HepG2 (cell line): Measurements from ENCODE around the gene INO80. TPM values are rescaled to one million over a fixed set of nuclear protein-coding genes. Genes with fewer than 3 reads are reported as not detected.

Experiments
- MEF2D ChIP-seq: sonication (generic); formaldehyde crosslinking; IDR thresholded peaks from 2 replicates; pipeline ENCODE4 v1.5.1; 2020; ENCODE audit warnings: mild to moderate bottlenecking, missing genetic modification reagents
- POLR2AphosphoS2 ChIP-seq: IDR thresholded peaks from 2 replicates; pipeline ENCODE4 v1.6.1; 2011; ENCODE audit warnings: low read depth, low read length, improper control_type of control experiment
- SP4 ChIP-seq: sonication (generic); formaldehyde crosslinking; IDR thresholded peaks from 2 replicates; pipeline ENCODE4 v1.8.1; 2023; ENCODE audit warnings: mild to moderate bottlenecking, missing genetic modification reagents
- TGIF2 ChIP-seq: IDR thresholded peaks from 2 replicates; pipeline ENCODE4 v1.6.1; 2016; ENCODE audit warnings: control low read depth, missing compliant biosample characterization
- ZNF468 ChIP-seq: sonication (generic); formaldehyde crosslinking; IDR thresholded peaks from 2 replicates; pipeline ENCODE4 v1.8.0; 2022; ENCODE audit warnings: mild to moderate bottlenecking, moderate library complexity, missing genetic modification reagents
- ZNF781 ChIP-seq: sonication (generic); formaldehyde crosslinking; IDR thresholded peaks from 2 replicates; pipeline ENCODE4 v1.5.1; 2020; ENCODE audit warnings: borderline replicate concordance, mild to moderate bottlenecking, missing genetic modification reagents; ENCODE audit errors: not compliant biosample characterization
- polyA plus RNA-seq, 8 experiments: library from polyadenylated mRNA; depleted of rRNA in 3 of 8; stranded (reverse) in 7 of 8; unstranded in 1 of 8; fragments of >200 nt; fragmentation: Illumina TruSeq in 4 of 8; extraction: Trizol in 4 of 8; gene quantifications; 2 replicates each; pipeline versions ENCODE4 v1.2.1 to v1.2.3, GENCODE V29; 2011 to 2016; ENCODE audit warnings: low read depth in 4 of 8, missing spikeins in 1 of 8, mixed read lengths in 1 of 8; ENCODE audit not compliant: insufficient read depth in 1 of 8
- total RNA-seq, 5 experiments: library from RNA; depleted of rRNA; stranded (reverse); fragments of >200 nt; fragmentation: Illumina TruSeq; extraction: Trizol; gene quantifications; 2 replicates each; pipeline ENCODE4 v1.2.3, GENCODE V29; 2016; ENCODE audit warnings: low read depth in 1 of 5
- TF ChIP-seq, protein P1 (sequence below), 2 experiments: sonication (generic) in 1 of 2; formaldehyde crosslinking in 1 of 2; IDR thresholded peaks; 2 replicates each; pipeline versions ENCODE4 v1.4.0 to v1.6.1; 2018 to 2020; ENCODE audit warnings: missing genetic modification reagents in 2 of 2, borderline replicate concordance in 1 of 2, low read depth in 1 of 2, mild to moderate bottlenecking in 1 of 2, missing biosample characterization in 1 of 2
- TF ChIP-seq, protein P2 (sequence below): sonication (generic); formaldehyde crosslinking; IDR thresholded peaks from 2 replicates; pipeline ENCODE4 v1.4.0; 2020; ENCODE audit warnings: missing genetic modification reagents
- TF ChIP-seq, protein P3 (sequence below): sonication (generic); formaldehyde crosslinking; IDR thresholded peaks from 2 replicates; pipeline ENCODE4 v1.4.0; 2020; ENCODE audit warnings: missing genetic modification reagents
- TF ChIP-seq, protein P4 (sequence below): fragments of 450-650 bp; IDR thresholded peaks from 2 replicates; pipeline ENCODE4 v1.6.1; 2016

INO80 gene
- total and polyA plus RNA-seq, 2 of the 13 experiments (the other 11 are each of a cell fraction or from before 2014, with no cell fraction given) = 3.6 to 14.8 TPM

DNA sequence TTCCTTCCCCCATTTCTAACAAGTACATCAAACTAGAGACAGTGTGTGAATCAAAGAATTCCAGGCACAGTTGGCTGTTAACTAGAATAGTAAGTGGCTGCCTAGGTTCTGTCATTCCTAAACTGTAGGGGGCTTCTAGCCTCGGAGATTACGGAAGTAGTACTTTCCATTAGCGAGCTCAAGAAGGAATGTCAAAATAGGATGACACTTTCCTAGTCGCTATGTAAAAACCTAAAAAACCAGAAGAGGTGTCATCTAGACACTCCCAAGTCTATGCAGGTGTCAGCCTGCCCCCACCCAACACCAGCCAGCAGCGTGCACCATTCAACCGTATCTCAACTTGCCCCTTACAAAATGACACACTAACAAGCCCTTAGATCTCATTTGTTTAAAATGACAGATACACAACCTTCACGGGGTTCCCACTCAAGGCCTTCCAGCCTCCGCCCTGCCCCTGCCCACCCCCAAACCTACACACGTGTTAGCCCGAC lies 874 bp downstream of the INO80 start (continued):
- TF ChIP-seq, protein P1, sequence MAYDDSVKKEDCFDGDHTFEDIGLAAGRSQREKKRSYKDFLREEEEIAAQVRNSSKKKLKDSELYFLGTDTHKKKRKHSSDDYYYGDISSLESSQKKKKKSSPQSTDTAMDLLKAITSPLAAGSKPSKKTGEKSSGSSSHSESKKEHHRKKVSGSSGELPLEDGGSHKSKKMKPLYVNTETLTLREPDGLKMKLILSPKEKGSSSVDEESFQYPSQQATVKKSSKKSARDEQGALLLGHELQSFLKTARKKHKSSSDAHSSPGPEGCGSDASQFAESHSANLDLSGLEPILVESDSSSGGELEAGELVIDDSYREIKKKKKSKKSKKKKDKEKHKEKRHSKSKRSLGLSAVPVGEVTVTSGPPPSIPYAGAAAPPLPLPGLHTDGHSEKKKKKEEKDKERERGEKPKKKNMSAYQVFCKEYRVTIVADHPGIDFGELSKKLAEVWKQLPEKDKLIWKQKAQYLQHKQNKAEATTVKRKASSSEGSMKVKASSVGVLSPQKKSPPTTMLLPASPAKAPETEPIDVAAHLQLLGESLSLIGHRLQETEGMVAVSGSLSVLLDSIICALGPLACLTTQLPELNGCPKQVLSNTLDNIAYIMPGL (CRISPR knock-in tag; IDR thresholded peaks at IDR 0.05; ENCODE audit: borderline replicate concordance in 1 of 2, low read depth in 1 of 2) = peak in 1 of 2 experiments; percentile 41; a peak in 2 of 4 replicates
- TF ChIP-seq ZNF781 (CRISPR knock-in tag) (peak; percentile 43), MEF2D (CRISPR knock-in tag) (0 out of 2 replicates have a peak, but pooled peaks have one; percentile 55), POLR2AphosphoS2 (no peak), TGIF2 (CRISPR knock-in tag) (peak; percentile 27; the same call in 1 of the 2 replicates), ZNF468 (CRISPR knock-in tag) (no peak), SP4 (CRISPR knock-in tag) (peak; percentile 36; the same call in 1 of the 2 replicates)
- TF ChIP-seq, protein P2, sequence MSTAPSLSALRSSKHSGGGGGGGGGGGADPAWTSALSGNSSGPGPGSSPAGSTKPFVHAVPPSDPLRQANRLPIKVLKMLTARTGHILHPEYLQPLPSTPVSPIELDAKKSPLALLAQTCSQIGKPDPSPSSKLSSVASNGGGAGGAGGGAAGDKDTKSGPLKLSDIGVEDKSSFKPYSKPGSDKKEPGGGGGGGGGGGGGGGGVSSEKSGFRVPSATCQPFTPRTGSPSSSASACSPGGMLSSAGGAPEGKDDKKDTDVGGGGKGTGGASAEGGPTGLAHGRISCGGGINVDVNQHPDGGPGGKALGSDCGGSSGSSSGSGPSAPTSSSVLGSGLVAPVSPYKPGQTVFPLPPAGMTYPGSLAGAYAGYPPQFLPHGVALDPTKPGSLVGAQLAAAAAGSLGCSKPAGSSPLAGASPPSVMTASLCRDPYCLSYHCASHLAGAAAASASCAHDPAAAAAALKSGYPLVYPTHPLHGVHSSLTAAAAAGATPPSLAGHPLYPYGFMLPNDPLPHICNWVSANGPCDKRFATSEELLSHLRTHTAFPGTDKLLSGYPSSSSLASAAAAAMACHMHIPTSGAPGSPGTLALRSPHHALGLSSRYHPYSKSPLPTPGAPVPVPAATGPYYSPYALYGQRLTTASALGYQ (CRISPR knock-in tag) = no peak
- TF ChIP-seq, protein P3, sequence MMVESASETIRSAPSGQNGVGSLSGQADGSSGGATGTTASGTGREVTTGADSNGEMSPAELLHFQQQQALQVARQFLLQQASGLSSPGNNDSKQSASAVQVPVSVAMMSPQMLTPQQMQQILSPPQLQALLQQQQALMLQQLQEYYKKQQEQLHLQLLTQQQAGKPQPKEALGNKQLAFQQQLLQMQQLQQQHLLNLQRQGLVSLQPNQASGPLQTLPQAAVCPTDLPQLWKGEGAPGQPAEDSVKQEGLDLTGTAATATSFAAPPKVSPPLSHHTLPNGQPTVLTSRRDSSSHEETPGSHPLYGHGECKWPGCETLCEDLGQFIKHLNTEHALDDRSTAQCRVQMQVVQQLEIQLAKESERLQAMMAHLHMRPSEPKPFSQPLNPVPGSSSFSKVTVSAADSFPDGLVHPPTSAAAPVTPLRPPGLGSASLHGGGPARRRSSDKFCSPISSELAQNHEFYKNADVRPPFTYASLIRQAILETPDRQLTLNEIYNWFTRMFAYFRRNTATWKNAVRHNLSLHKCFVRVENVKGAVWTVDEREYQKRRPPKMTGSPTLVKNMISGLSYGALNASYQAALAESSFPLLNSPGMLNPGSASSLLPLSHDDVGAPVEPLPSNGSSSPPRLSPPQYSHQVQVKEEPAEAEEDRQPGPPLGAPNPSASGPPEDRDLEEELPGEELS (CRISPR knock-in tag) = peak; percentile 28; the same call in 1 of the 2 replicates
- TF ChIP-seq, protein P4, sequence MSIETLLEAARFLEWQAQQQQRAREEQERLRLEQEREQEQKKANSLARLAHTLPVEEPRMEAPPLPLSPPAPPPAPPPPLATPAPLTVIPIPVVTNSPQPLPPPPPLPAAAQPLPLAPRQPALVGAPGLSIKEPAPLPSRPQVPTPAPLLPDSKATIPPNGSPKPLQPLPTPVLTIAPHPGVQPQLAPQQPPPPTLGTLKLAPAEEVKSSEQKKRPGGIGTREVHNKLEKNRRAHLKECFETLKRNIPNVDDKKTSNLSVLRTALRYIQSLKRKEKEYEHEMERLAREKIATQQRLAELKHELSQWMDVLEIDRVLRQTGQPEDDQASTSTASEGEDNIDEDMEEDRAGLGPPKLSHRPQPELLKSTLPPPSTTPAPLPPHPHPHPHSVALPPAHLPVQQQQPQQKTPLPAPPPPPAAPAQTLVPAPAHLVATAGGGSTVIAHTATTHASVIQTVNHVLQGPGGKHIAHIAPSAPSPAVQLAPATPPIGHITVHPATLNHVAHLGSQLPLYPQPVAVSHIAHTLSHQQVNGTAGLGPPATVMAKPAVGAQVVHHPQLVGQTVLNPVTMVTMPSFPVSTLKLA = no peak
